K562 (cell line): ENCODE data around the gene UBE2M. TPM values are rescaled to one million over a fixed set of nuclear protein-coding genes. Genes with fewer than 3 reads are reported as not detected.

Source experiments
- ATF6 ChIP-seq: sonication (generic); formaldehyde crosslinking; IDR thresholded peaks from 2 replicates; pipeline ENCODE4 v1.4.0; 2020; ENCODE audit warnings: mild to moderate bottlenecking, missing genetic modification reagents
- DDX20 ChIP-seq: fragments of 450-650 bp; IDR thresholded peaks from 2 replicates; pipeline ENCODE4 v1.6.1; 2016; ENCODE audit warnings: missing genetic modification characterization, low read depth, mild to moderate bottlenecking, missing compliant biosample characterization, moderate library complexity
- TSHZ1 ChIP-seq: fragments of 250-450 bp; sonication (Bioruptor Pico); IDR thresholded peaks from 2 replicates; pipeline ENCODE4 v1.4.0; 2020; ENCODE audit warnings: mild to moderate bottlenecking, moderate library complexity
- VEZF1 ChIP-seq: fragments of 200-800 bp; sonication (Bioruptor generic); IDR thresholded peaks from 2 replicates; pipeline ENCODE4 v1.6.1; 2017; ENCODE audit warnings: missing genetic modification characterization, missing compliant biosample characterization
- ZBTB40 ChIP-seq, 2 experiments: fragments of 450-650 bp in 1 of 2; sonication (generic) in 1 of 2; formaldehyde crosslinking in 1 of 2; IDR thresholded peaks; 2 replicates each; pipeline versions ENCODE4 v1.7.1 to v1.9.0; 2016 to 2022; ENCODE audit warnings: inconsistent platforms in 1 of 2, mild to moderate bottlenecking in 1 of 2, missing genetic modification reagents in 1 of 2
- polyA plus RNA-seq, 8 experiments: library from polyadenylated mRNA; depleted of rRNA in 4 of 8; stranded (reverse) in 5 of 8; unstranded in 3 of 8; fragments of >200 nt; fragmentation: Nextera tagmentation in 2 of 8; fragmentation: Illumina TruSeq in 1 of 8; extraction: Ambion mirVana in 2 of 8; extraction: Trizol in 1 of 8; gene quantifications; 2 replicates each; pipeline versions ENCODE4 v1.2.1 to v1.2.3, GENCODE V29; 2011 to 2014; ENCODE audit warnings: inconsistent platforms in 1 of 8, missing spikeins in 1 of 8
- total RNA-seq, 7 experiments: library from RNA; depleted of rRNA in 6 of 7; stranded (reverse); fragments of >200 nt in 6 of 7; fragmentation: Illumina TruSeq in 2 of 7; extraction: Trizol in 2 of 7; gene quantifications; 2 replicates each; pipeline versions ENCODE4 v1.2.1 to v1.2.3, GENCODE V29; 2011 to 2021; ENCODE audit warnings: low replicate concordance in 1 of 7

UBE2M gene
- total and polyA plus RNA-seq, 9 of the 15 experiments (the other 6 are each of a cell fraction or from before 2014, with no cell fraction given) = 0.92 to 163 (median 85.7) TPM

- TF ChIP-seq ATF6 (CRISPR knock-in tag) = 0 out of 2 replicates have a peak, but pooled peaks have one; percentile 40
- TF ChIP-seq VEZF1 = peak; percentile 95
- no peak for TF ChIP-seq TSHZ1
- TF ChIP-seq DDX20 (tag) = no peak
- 0 out of 2 replicates have a peak, but pooled peaks have one; percentile 15 for TF ChIP-seq ZBTB40 (IDR thresholded peaks at IDR 0.05)
- no peak for TF ChIP-seq ZBTB40 (CRISPR knock-in tag; IDR thresholded peaks at IDR 0.05)
Measured at GRCh38 chr19:58544591-58545285, 13.7 kb downstream of the UBE2M start (continued).
